Calu3 (cell line): ENCODE measurements around the gene ELMO1. TPM values are rescaled to one million over a fixed set of nuclear protein-coding genes. Genes with fewer than 3 reads are reported as not detected.

Experiments
- BruUV-seq: library from RNA; stranded (reverse); fragments of 400-500 nt; replicated peaks from 2 replicates; lab custom pipeline; 2021; lab: Mats Ljungman, UMichigan
- CTCF ChIA-PET: fragments of 300-600 bp; sonication (Branson Sonifier 250); formaldehyde crosslinking; loops from one replicate; lab custom pipeline; 2022; ENCODE audit warnings: antibody characterized with exemption; lab: Charles Lee
- DNase-seq: peaks from one replicate; pipeline ENCODE4 v3.0.0; 2022
- H3K27ac Mint-ChIP-seq: one replicate; pipeline ENCODE4 v1.8.0; 2022; ENCODE audit warnings: mixed read lengths; ENCODE audit not compliant: unreplicated experiment
- H3K27me3 Mint-ChIP-seq: one replicate; pipeline ENCODE4 v1.8.0; 2022; ENCODE audit warnings: mixed read lengths; ENCODE audit not compliant: unreplicated experiment
- H3K36me3 Mint-ChIP-seq: one replicate; pipeline ENCODE4 v1.8.0; 2022; ENCODE audit warnings: mild to moderate bottlenecking, moderate library complexity, mixed read lengths; ENCODE audit not compliant: insufficient read depth, unreplicated experiment
- H3K4me1 Mint-ChIP-seq: one replicate; pipeline ENCODE4 v1.8.0; 2022; ENCODE audit warnings: mild to moderate bottlenecking, low read depth, mixed read lengths; ENCODE audit not compliant: unreplicated experiment
- H3K4me3 Mint-ChIP-seq: one replicate; pipeline ENCODE4 v1.8.0; 2022; ENCODE audit warnings: mild to moderate bottlenecking, low read depth, moderate library complexity, mixed read lengths; ENCODE audit not compliant: unreplicated experiment
- H3K9me3 Mint-ChIP-seq: one replicate; pipeline ENCODE4 v1.8.0; 2022; ENCODE audit warnings: low read depth, mixed read lengths; ENCODE audit not compliant: unreplicated experiment
- CTCF ChIP-seq: fragments of 200-600 bp; IDR thresholded peaks from one replicate; pipeline ENCODE4 v1.8.0; 2022; ENCODE audit warnings: antibody characterized with exemption; ENCODE audit not compliant: unreplicated experiment
- intact Hi-C: fragments of 100-400 bp; cut with micrococcal nuclease; formaldehyde crosslinking; loops from one replicate; pipeline ENCODE4 v1.10.0; 2022; ENCODE audit not compliant: unreplicated experiment
- total RNA-seq: library from RNA; stranded (reverse); gene quantifications from 2 replicates; pipeline ENCODE4 v1.2.3, GENCODE V29; 2022

The ELMO1 gene
- total RNA-seq, 1 experiment from 2014 or later: not detected

GRCh38 chr7:37357637-37357996 lies 91.0 kb downstream of the ELMO1 start:
- Mint-ChIP-seq H3K27ac (no peak overlapping the region), H3K27me3 (no peaks in the 10 kb centered on the region), H3K9me3 (peaks cover 8% of the 10 kb centered on the region), H3K36me3 (no peaks in the 10 kb centered on the region), H3K4me3 (no peak overlapping the region), H3K4me1 (no peaks in the 10 kb centered on the region)
- intact Hi-C loops: no loop called here
- no TSS peak for BruUV-seq
- CTCF ChIA-PET: no interaction called here
- TF ChIP-seq CTCF: no peak
- DNase-seq: no peak

GRCh38 chr7:37356911-37357636 lies 91.6 kb downstream of the ELMO1 start:
- Mint-ChIP-seq H3K36me3 (no peaks in the 10 kb centered on the region), H3K27ac (no peak overlapping the region), H3K4me1 (no peaks in the 10 kb centered on the region), H3K9me3 (peaks cover 6% of the 10 kb centered on the region), H3K27me3 (no peaks in the 10 kb centered on the region), H3K4me3 (no peak overlapping the region)
- DNase-seq: no peak
- intact Hi-C loops: no loop called here
- BruUV-seq: no TSS peak
- CTCF ChIA-PET: no interaction called here
- TF ChIP-seq CTCF: no peak

- intact Hi-C loops: no loop called here
- Mint-ChIP-seq H3K27ac (no peak overlapping the region), H3K4me3 (no peak overlapping the region), H3K27me3 (no peaks in the 10 kb centered on the region), H3K36me3 (no peaks in the 10 kb centered on the region), H3K9me3 (peaks cover 8% of the 10 kb centered on the region), H3K4me1 (no peaks in the 10 kb centered on the region)
- peak; percentile 15 for DNase-seq
- BruUV-seq: no TSS peak
- CTCF ChIA-PET: interaction anchor here (0.8 to 1.4 kb wide), 3 partner anchors 70 to 340 kb away, joined by 3 to 5 read pairs (median 3); no protein-coding TSS in a partner anchor
- no peak for TF ChIP-seq CTCF
Measured at GRCh38 chr7:37354656-37355131, 94.0 kb downstream of the ELMO1 start.

- H3K27me3 Mint-ChIP-seq: no peaks in the 10 kb centered on the region
- no peak for TF ChIP-seq CTCF
- H3K4me3 Mint-ChIP-seq: no peak overlapping the region
- CTCF ChIA-PET: interaction anchor here (0.8 to 1.4 kb wide), 3 partner anchors 69 to 341 kb away, joined by 3 to 5 read pairs (median 3); no protein-coding TSS in a partner anchor
- BruUV-seq: no TSS peak
- intact Hi-C loops: loop anchor here (1.0 to 2.0 kb wide), 3 partner anchors 69 to 145 kb away; no protein-coding TSS in a partner anchor
- no peaks in the 10 kb centered on the region for H3K36me3 Mint-ChIP-seq
- DNase-seq: no peak
- H3K9me3 Mint-ChIP-seq: peaks cover 9% of the 10 kb centered on the region
- H3K27ac Mint-ChIP-seq: no peak overlapping the region
- H3K4me1 Mint-ChIP-seq: no peaks in the 10 kb centered on the region
Measured at GRCh38 chr7:37353949-37354655, 94.6 kb downstream of the ELMO1 start.
